Liver (tissue), 3 donors: Measurements from ENCODE around the gene RASAL1.

Experiments
- CTCF ChIP-seq: fragments of 150-350 bp; IDR thresholded peaks from 2 replicates; pipeline ENCODE4 v1.5.1; 2017; ENCODE audit warnings: improper control_type of control experiment, low read depth, low read length; ENCODE audit not compliant: missing input control
- FOXA1 ChIP-seq: IDR thresholded peaks from 2 replicates; pipeline ENCODE4 v1.6.1; 2016; ENCODE audit warnings: antibody characterized with exemption
- GABPA ChIP-seq, 2 donors: IDR thresholded peaks in 1 of 2; conservative IDR thresholded peaks in 1 of 2; 2 replicates each; pipeline ENCODE4 v1.6.1; 2016; ENCODE audit warnings: antibody characterized with exemption in 2 of 2, mild to moderate bottlenecking in 1 of 2, moderate library complexity in 1 of 2
- HNF4A ChIP-seq, 2 donors: conservative IDR thresholded peaks; 2 replicates each; pipeline ENCODE4 v1.6.1; 2016; ENCODE audit warnings: antibody characterized with exemption in 2 of 2, mild to moderate bottlenecking in 2 of 2
- JUND ChIP-seq, 2 donors: IDR thresholded peaks; 2 replicates each; pipeline ENCODE4 v1.6.1; 2016; ENCODE audit warnings: antibody characterized with exemption in 2 of 2
- MAX ChIP-seq: IDR thresholded peaks from 2 replicates; pipeline ENCODE4 v1.6.1; 2016; ENCODE audit warnings: antibody characterized with exemption
- RAD21 ChIP-seq, 2 donors: IDR thresholded peaks; 2 replicates each; pipeline ENCODE4 v1.6.1; 2016; ENCODE audit warnings: antibody characterized with exemption in 2 of 2, mild to moderate bottlenecking in 2 of 2
- REST ChIP-seq: IDR thresholded peaks from 2 replicates; pipeline ENCODE4 v1.6.1; 2016; ENCODE audit warnings: antibody characterized with exemption, mild to moderate bottlenecking
- RXRA ChIP-seq, 2 donors: IDR thresholded peaks; 2 replicates each; pipeline ENCODE4 v1.6.1; 2017 to 2018; ENCODE audit warnings: antibody characterized with exemption in 2 of 2, mild to moderate bottlenecking in 1 of 2
- TAF1 ChIP-seq: conservative IDR thresholded peaks from 2 replicates; pipeline ENCODE4 v1.6.1; 2016; ENCODE audit warnings: antibody characterized with exemption, mild to moderate bottlenecking
- YY1 ChIP-seq: IDR thresholded peaks from 2 replicates; pipeline ENCODE4 v1.6.1; 2016; ENCODE audit warnings: antibody characterized with exemption, mild to moderate bottlenecking
- ZBTB33 ChIP-seq: IDR thresholded peaks from 2 replicates; pipeline ENCODE4 v1.6.1; 2016; ENCODE audit warnings: antibody characterized with exemption
- donor health status: healthy.
- donor health status: healthy.

- TF ChIP-seq CTCF (no peak), JUND (IDR thresholded peaks at IDR 0.05) (no peak), YY1 (no peak), RAD21 (IDR thresholded peaks at IDR 0.05) (no peak), REST (no peak), MAX (no peak), GABPA (IDR thresholded peaks at IDR 0.05 in 1 of 2, conservative IDR thresholded peaks at IDR 0.05 in 1 of 2) (no peak), TAF1 (no peak), HNF4A (conservative IDR thresholded peaks at IDR 0.05) (no peak), ZBTB33 (no peak), RXRA (IDR thresholded peaks at IDR 0.05) (no peak), FOXA1 (no peak)
These were observed 19.5 kb upstream of the RASAL1 start for GRCh38 chr12:113155060-113155459.
